GM12878 (cell line): ENCODE measurements around the gene SMG9. TPM values are rescaled to one million over a fixed set of nuclear protein-coding genes. Genes with fewer than 3 reads are reported as not detected.

Experiments used
- ATAC-seq: fragments of 200-7000 bp; cut with Tn5 transposase; 3 replicates; pipeline ENCODE4 v1.9.1; 2020; ENCODE audit warnings: mild to moderate bottlenecking, moderate library complexity
- BruUV-seq: library from RNA; stranded (reverse); fragments of 400-500 nt; replicated peaks from 2 replicates; lab custom pipeline; 2021; lab: Mats Ljungman, UMichigan
- CTCF ChIA-PET: fragments of 300-600 bp; sonication (Branson Sonifier 250); formaldehyde crosslinking; extraction: SDS; loops from one replicate; lab custom pipeline; 2021; ENCODE audit warnings: inconsistent platforms; lab: Yijun Ruan, JAX
- POLR2A ChIA-PET: fragments of 350-600 bp; formaldehyde crosslinking; extraction: SDS; loops from one replicate; lab custom pipeline; 2021; ENCODE audit warnings: inconsistent platforms; lab: Charles Lee
- RAD21 ChIA-PET: fragments of 300-600 bp; sonication (Branson Sonifier 250); formaldehyde crosslinking; loops from one replicate; lab custom pipeline; 2023; ENCODE audit warnings: antibody characterized with exemption; ENCODE audit not compliant: unreplicated experiment; lab: Charles Lee
- SMC1A ChIA-PET: fragments of 300-600 bp; sonication (Branson Sonifier 250); formaldehyde crosslinking; loops from one replicate; lab custom pipeline; 2023; ENCODE audit not compliant: unreplicated experiment, uncharacterized antibody; lab: Charles Lee
- DNase-seq: peaks from one replicate; pipeline ENCODE4 v3.0.0-alpha.2; 2011; ENCODE audit warnings: low read depth, low spot score
- FAIRE-seq: peaks from 3 replicates; lab custom pipeline; 2011; peaks lifted over from hg19 to GRCh38; lab: Jason Lieb, UNC
- H2AFZ ChIP-seq: 2 replicates; pipeline ENCODE4 v1.6.0; 2011; ENCODE audit warnings: low read depth, low read length, control low read depth; ENCODE audit not compliant: control insufficient read depth
- H3K27ac ChIP-seq: 2 replicates; pipeline ENCODE4 v1.5.1; 2011; ENCODE audit warnings: control low read depth; ENCODE audit not compliant: control insufficient read depth, insufficient read depth
- H3K27me3 ChIP-seq, 2 experiments: replicated peaks in 1 of 2; 2 replicates each; pipeline versions ENCODE4 v1.6.0 to v1.6.1; 2011; ENCODE audit warnings: low read length in 1 of 2; ENCODE audit not compliant: control insufficient read depth in 2 of 2, insufficient read depth in 2 of 2
- H3K36me3 ChIP-seq, 2 experiments: 2 replicates each; pipeline ENCODE4 v1.5.1; 2011; ENCODE audit warnings: low read length in 1 of 2; ENCODE audit not compliant: control insufficient read depth in 2 of 2, insufficient read depth in 2 of 2
- H3K4me1 ChIP-seq: 2 replicates; pipeline ENCODE4 v1.6.1; 2011; ENCODE audit warnings: mild to moderate bottlenecking, low read length, moderate library complexity, mixed read lengths; ENCODE audit not compliant: control insufficient read depth, insufficient read depth
- H3K4me2 ChIP-seq: 2 replicates; pipeline ENCODE4 v1.6.0; 2011; ENCODE audit warnings: control low read depth; ENCODE audit not compliant: control insufficient read depth, insufficient read depth
- H3K4me3 ChIP-seq: fragments of 200-600 bp; sonication (generic); 2 replicates; pipeline ENCODE4 v1.5.1; 2016
- H3K79me2 ChIP-seq: 2 replicates; pipeline ENCODE4 v1.6.0; 2011; ENCODE audit warnings: low read length; ENCODE audit not compliant: control insufficient read depth, insufficient read depth
- H3K9ac ChIP-seq: 2 replicates; pipeline ENCODE4 v1.8.0; 2011; ENCODE audit warnings: low read length, control low read depth, mixed read lengths; ENCODE audit not compliant: control insufficient read depth, insufficient read depth
- H3K9me3 ChIP-seq: replicated peaks from 3 replicates; pipeline ENCODE4 v1.5.1; 2011; ENCODE audit warnings: mild to moderate bottlenecking, low read length; ENCODE audit not compliant: control insufficient read depth, insufficient read depth
- H4K20me1 ChIP-seq: 2 replicates; pipeline ENCODE4 v1.6.0; 2011; ENCODE audit not compliant: control insufficient read depth, insufficient read depth
- ASH2L ChIP-seq: fragments of 300-600, 200-600 bp; sonication (generic); IDR thresholded peaks from 2 replicates; pipeline ENCODE4 v1.6.1; 2017; ENCODE audit warnings: low read depth, mild to moderate bottlenecking, borderline replicate concordance
- CEBPB ChIP-seq, 2 experiments: fragments of 150-350 bp in 1 of 2; IDR thresholded peaks; 2 replicates each; pipeline ENCODE4 v1.6.1; 2012 to 2014; ENCODE audit warnings: low read depth in 2 of 2, low read length in 2 of 2, borderline replicate concordance in 1 of 2, inconsistent platforms in 1 of 2
- IRF5 ChIP-seq: fragments of 450-650 bp; IDR thresholded peaks from 2 replicates; pipeline ENCODE4 v1.6.1; 2017; ENCODE audit warnings: borderline replicate concordance
- JUND ChIP-seq: IDR thresholded peaks from 2 replicates; pipeline ENCODE4 v1.6.1; 2012; ENCODE audit warnings: low read depth, mild to moderate bottlenecking, low read length, improper control_type of control experiment, moderate library complexity
- KAT2A ChIP-seq: conservative IDR thresholded peaks from 2 replicates; pipeline ENCODE4 v1.6.1; 2011; ENCODE audit warnings: low read depth, low read length; ENCODE audit not compliant: control insufficient read depth
- KLF5 ChIP-seq: fragments of 450-650 bp; IDR thresholded peaks from 2 replicates; pipeline ENCODE4 v1.6.1; 2014; ENCODE audit warnings: mild to moderate bottlenecking; ENCODE audit not compliant: partially characterized antibody
- NFYA ChIP-seq: IDR thresholded peaks from 2 replicates; pipeline ENCODE4 v1.6.1; 2011; ENCODE audit warnings: low read depth, mild to moderate bottlenecking, low read length, improper control_type of control experiment, borderline replicate concordance
- SMAD5 ChIP-seq: IDR thresholded peaks from 2 replicates; pipeline ENCODE4 v1.6.1; 2016; ENCODE audit warnings: antibody characterized with exemption, low read depth
- SPI1 ChIP-seq: IDR thresholded peaks from 2 replicates; pipeline ENCODE4 v1.6.1; 2011; ENCODE audit warnings: low read depth, mild to moderate bottlenecking, low read length, moderate library complexity, borderline replicate concordance; ENCODE audit not compliant: insufficient read depth
- ZBTB33 ChIP-seq: fragments of 450-650 bp; IDR thresholded peaks from 2 replicates; pipeline ENCODE4 v1.6.1; 2017; ENCODE audit warnings: mild to moderate bottlenecking
- ZBTB4 ChIP-seq: fragments of 450-650 bp; formaldehyde crosslinking; IDR thresholded peaks from 2 replicates; pipeline ENCODE4 v1.4.0; 2022; ENCODE audit warnings: mild to moderate bottlenecking, moderate library complexity
- ZBTB40 ChIP-seq: fragments of 450-650 bp; IDR thresholded peaks from 2 replicates; pipeline ENCODE4 v1.6.1; 2016; ENCODE audit warnings: mild to moderate bottlenecking, moderate library complexity, borderline replicate concordance
- ZNF622 ChIP-seq: fragments of 450-650 bp; IDR thresholded peaks from 2 replicates; pipeline ENCODE4 v1.6.1; 2017; ENCODE audit warnings: mild to moderate bottlenecking, inconsistent platforms
- WGBS: methylation state at CpG from one replicate; pipeline ENCODE4 v1.1.6; 2016; ENCODE audit warnings: low lambda C conversion rate; ENCODE audit not compliant: insufficient replicate concordance, insufficient coverage; ENCODE audit errors: missing lambda C conversion rate; 5-methylcytosine and 5-hydroxymethylcytosine counted together
- in situ Hi-C: fragments of 300-500 bp; cut with MboI; formaldehyde crosslinking; loops from 9 replicates; pipeline ENCODE4 v1.14.3; 2018; ENCODE audit warnings: mixed read lengths
- intact Hi-C: fragments of 100-400 bp; cut with micrococcal nuclease; formaldehyde crosslinking; loops from one replicate; pipeline ENCODE4 v1.14.2; 2022; ENCODE audit not compliant: unreplicated experiment
- polyA plus RNA-seq, 11 experiments: library from polyadenylated mRNA; depleted of rRNA in 4 of 11; unstranded in 6 of 11; stranded (reverse) in 5 of 11; fragments of >200 nt; fragmentation: Nextera tagmentation in 4 of 11; fragmentation: Illumina TruSeq in 1 of 11; extraction: Ambion mirVana in 4 of 11; extraction: Trizol in 1 of 11; gene quantifications; 1 replicate in 1 of 11; 2 replicates in 10 of 11; pipeline versions ENCODE4 v1.2.1 to v1.2.3, GENCODE V29; 2011 to 2016; ENCODE audit warnings: inconsistent platforms in 2 of 11, missing spikeins in 2 of 11, low read depth in 1 of 11
- total RNA-seq, 4 experiments: library from RNA; depleted of rRNA in 3 of 4; stranded (reverse); fragments of >200 nt in 3 of 4; fragmentation: Illumina TruSeq in 1 of 4; extraction: Trizol in 1 of 4; gene quantifications; 2 replicates each; pipeline versions ENCODE4 v1.2.1 to v1.2.3, GENCODE V29; 2013 to 2021

Gene SMG9
- total and polyA plus RNA-seq, 10 of the 15 experiments (the other 5 are each of a cell fraction or from before 2014, with no cell fraction given) = 0.69 to 52.2 (median 28.1) TPM

- no peak for FAIRE-seq
- Histone ChIP-seq H3K27me3 (no peaks in the 10 kb centered on the region), H2AFZ (no peak overlapping the region), H3K9me3 (no peaks in the 10 kb centered on the region), H3K9ac (no peak overlapping the region), H3K27ac (peak overlapping the region; percentile 74), H3K4me1 (peaks cover 50% of the 10 kb centered on the region), H3K36me3 (no peaks in the 10 kb centered on the region), H4K20me1 (no peaks in the 10 kb centered on the region), H3K4me2 (peak overlapping the region; percentile 66), H3K79me2 (peaks cover 29% of the 10 kb centered on the region), H3K4me3 (no peak overlapping the region)
- SMC1A ChIA-PET = interaction anchor here (1.0 kb wide), 1 partner anchor 30 kb away, joined by 3 read pairs; no protein-coding TSS in a partner anchor
- no peak for DNase-seq
- RAD21 ChIA-PET = interaction anchor here (2.4 kb wide), 1 partner anchor 24 kb away, joined by 5 read pairs; no protein-coding TSS in a partner anchor
- ATAC-seq = no peak
- in situ Hi-C loops (no loop called here), intact Hi-C loops (loop anchor here (10.0 kb wide), 1 partner anchor 339 kb away; no protein-coding TSS in a partner anchor)
- POLR2A ChIA-PET = interaction anchor here (8.4 kb wide), 1 partner anchor 36 kb away, joined by 79 read pairs; no protein-coding TSS in a partner anchor
- WGBS = 21% methylated on average over 8 of the region's 8 CpGs
- CTCF ChIA-PET = interaction anchor here (2.7 kb wide), 1 partner anchor 115 kb away, joined by 14 read pairs; no protein-coding TSS in a partner anchor
- BruUV-seq = no TSS peak
- TF ChIP-seq ZNF622 = no peak
- TF ChIP-seq JUND = no peak
- no peak for TF ChIP-seq SPI1
- TF ChIP-seq ZBTB4 (CRISPR knock-in tag) = no peak
- TF ChIP-seq NFYA = no peak
- TF ChIP-seq SMAD5 = no peak
- no peak for TF ChIP-seq ASH2L
- no peak for TF ChIP-seq ZBTB40
- TF ChIP-seq KAT2A = no peak
- no peak for TF ChIP-seq IRF5
- no peak for TF ChIP-seq ZBTB33
- no peak for TF ChIP-seq KLF5
- no peak for TF ChIP-seq CEBPB (IDR thresholded peaks at IDR 0.05; ENCODE audit: borderline replicate concordance in 1 of 2, low read depth in 2 of 2, low read length in 2 of 2)
Observed at GRCh38 chr19:43783636-43784035, 28.9 kb upstream of the SMG9 start.
